Measurements from ENCODE around the gene FANCC. TPM values are rescaled to one million over a fixed set of nuclear protein-coding genes. Genes with fewer than 3 reads are reported as not detected.

Gene FANCC
- total and polyA plus RNA-seq, 2 of the 13 experiments (the other 11 are each of a cell fraction or from before 2014, with no cell fraction given): 7.4 to 8.6 TPM

GRCh38 chr9:95143591-95144561, 173.6 kb downstream of the FANCC start (continued):
- no peak for TF ChIP-seq ZBTB44 (CRISPR knock-in tag; IDR thresholded peaks at IDR 0.05)
- TF ChIP-seq TAF15 (IDR thresholded peaks at IDR 0.05; ENCODE audit: low read depth, low read length, poor library complexity, severe bottlenecking): no peak
- 0 out of 2 replicates have a peak, but pooled peaks have one; percentile 41 for TF ChIP-seq ZNF746 (CRISPR knock-in tag; IDR thresholded peaks at IDR 0.05)
- no peak for TF ChIP-seq ZNF773 (CRISPR knock-in tag; IDR thresholded peaks at IDR 0.05; ENCODE audit: borderline replicate concordance)
- no peak for TF ChIP-seq POGK (CRISPR knock-in tag; conservative IDR thresholded peaks at IDR 0.05)
- no peak for TF ChIP-seq AHDC1 (CRISPR knock-in tag; IDR thresholded peaks at IDR 0.05; ENCODE audit: borderline replicate concordance)
- TF ChIP-seq BCL6 (CRISPR knock-in tag; IDR thresholded peaks at IDR 0.05): peak; percentile 10; the same call in 1 of the 2 replicates
- no peak for TF ChIP-seq MXD4 (CRISPR knock-in tag; IDR thresholded peaks at IDR 0.05)
- no peak for TF ChIP-seq SETDB1 (CRISPR knock-in tag; IDR thresholded peaks at IDR 0.05; ENCODE audit: borderline replicate concordance)
- TF ChIP-seq TP53 (CRISPR knock-in tag; conservative IDR thresholded peaks at IDR 0.05): no peak
- TF ChIP-seq SYNCRIP (IDR thresholded peaks at IDR 0.05; ENCODE audit: insufficient read depth, low read depth, low read length): no peak
- TF ChIP-seq MAX (IDR thresholded peaks at IDR 0.05): peak; percentile 62
- TF ChIP-seq ZNF737 (CRISPR knock-in tag; IDR thresholded peaks at IDR 0.05; ENCODE audit: borderline replicate concordance): no peak
- TF ChIP-seq ZBTB33 (CRISPR knock-in tag; IDR thresholded peaks at IDR 0.05): peak; percentile 95
- TF ChIP-seq POGZ (CRISPR knock-in tag; IDR thresholded peaks at IDR 0.05): peak; percentile 89
- no peak for TF ChIP-seq MAF1 (CRISPR knock-in tag; IDR thresholded peaks at IDR 0.05; ENCODE audit: borderline replicate concordance)
- TF ChIP-seq NFYC (CRISPR knock-in tag; IDR thresholded peaks at IDR 0.05): peak; percentile 47
